Left lung (tissue), 10 donors: Measurements from ENCODE around the gene RAD23B. TPM values are rescaled to one million over a fixed set of nuclear protein-coding genes. Genes with fewer than 3 reads are reported as not detected.

Experiments used
- ATAC-seq: fragments of 200-7000 bp; cut with Tn5 transposase; one replicate; pipeline ENCODE4 v1.9.1; 2020; ENCODE audit warnings: moderate library complexity
- DNase-seq, 4 donors: peaks; one replicate each; pipeline ENCODE4 v3.0.0-alpha.2; 2013 to 2020
- H3K27ac ChIP-seq, 2 donors: fragments of 200-600 bp; sonication (generic) in 1 of 2; one replicate each; pipeline versions ENCODE4 v1.5.0 to v1.8.0; 2020 to 2021
- H3K27me3 ChIP-seq, 2 donors: fragments of 200-600 bp; sonication (generic) in 1 of 2; one replicate each; pipeline versions ENCODE4 v1.5.0 to v1.8.0; 2020 to 2021
- H3K36me3 ChIP-seq, 2 donors: fragments of 200-600 bp; sonication (generic) in 1 of 2; one replicate each; pipeline versions ENCODE4 v1.5.0 to v1.8.0; 2020 to 2021
- H3K4me1 ChIP-seq, 2 donors: fragments of 200-600 bp; one replicate each; pipeline ENCODE4 v1.8.0; 2021
- H3K4me3 ChIP-seq, 2 donors: fragments of 200-600 bp; sonication (generic) in 1 of 2; one replicate each; pipeline versions ENCODE4 v1.5.0 to v1.8.0; 2020 to 2021; ENCODE audit warnings: mild to moderate bottlenecking in 1 of 2
- H3K9me3 ChIP-seq, 2 donors: fragments of 200-600 bp; sonication (generic) in 1 of 2; one replicate each; pipeline versions ENCODE4 v1.5.0 to v1.8.0; 2020 to 2021
- CTCF ChIP-seq, 2 donors: fragments of 200-600 bp; sonication (generic) in 1 of 2; IDR thresholded peaks; one replicate each; pipeline versions ENCODE4 v1.5.0 to v1.8.0; 2021; ENCODE audit warnings: antibody characterized with exemption in 2 of 2
- intact Hi-C, 2 donors: fragments of 100-400 bp; cut with DNase I; formaldehyde crosslinking; loops; one replicate each; pipeline versions ENCODE4 v1.11.2 to v1.14.2; 2022
- polyA plus RNA-seq, 6 donors: library from polyadenylated mRNA; unstranded; fragments of 120-200 nt; gene quantifications; one replicate each; pipeline ENCODE4 v1.2.1, GENCODE V29; 2013; ENCODE audit not compliant: insufficient read length in 6 of 6
- total RNA-seq, 2 donors: library from RNA; stranded (reverse); fragmentation: NEBNext Ultra II Directional; extraction: Animal tissue kit (Norgen Biotek cat#: 25700); gene quantifications; one replicate each; pipeline ENCODE4 v1.2.1, GENCODE V29; 2021
- donor health status: DM: no; HTN: yes; CAD: no.
- donor health status: DM: no; HTN: no; CAD: no.

Gene RAD23B
- total and polyA plus RNA-seq, 8 donors: 105 to 142 (median 114) TPM

- no peaks in the 10 kb centered on the region for H3K27me3 ChIP-seq
- intact Hi-C loops: loop anchor here in 1 of 2 donors (10.0 kb wide), 1 partner anchor 98 kb away; no protein-coding TSS in a partner anchor
- no peak overlapping the region for H3K4me3 ChIP-seq
- no peak for TF ChIP-seq CTCF (IDR thresholded peaks at IDR 0.05)
- H3K4me1 ChIP-seq: peaks cover 0 to 6% of the 10 kb centered on the region in 2 donors
- ATAC-seq (no peak), DNase-seq (no peak)
- peaks cover 0 to 14% of the 10 kb centered on the region in 2 donors for H3K36me3 ChIP-seq
- H3K9me3 ChIP-seq: no peaks in the 10 kb centered on the region
- H3K27ac ChIP-seq: no peak overlapping the region
Observed at GRCh38 chr9:107342476-107343161, 59.5 kb downstream of the RAD23B start.

DNA sequence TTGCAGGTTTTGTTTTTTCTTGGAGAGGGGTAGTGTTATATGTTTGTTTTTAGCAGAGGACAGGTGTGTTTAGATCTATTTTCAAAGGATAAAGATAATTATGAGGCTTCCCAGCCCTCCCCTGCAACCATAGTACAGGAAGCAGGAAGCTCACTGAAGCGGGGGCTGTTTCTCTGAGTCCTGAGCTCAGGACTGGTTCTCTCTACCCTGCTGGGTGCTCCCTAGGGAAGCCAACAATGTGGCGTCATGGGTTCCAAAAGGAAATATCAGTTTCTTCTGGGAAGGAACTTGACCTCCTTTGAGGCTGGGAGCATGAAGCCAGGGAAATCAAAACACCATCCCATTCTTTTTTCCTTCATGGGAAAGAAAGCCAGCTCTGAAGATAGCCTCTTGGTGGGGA is 62.2 kb downstream of the RAD23B start:
- intact Hi-C loops: loop anchor here in 1 of 2 donors (10.0 kb wide), 1 partner anchor 101 kb away; no protein-coding TSS in a partner anchor

DNA sequence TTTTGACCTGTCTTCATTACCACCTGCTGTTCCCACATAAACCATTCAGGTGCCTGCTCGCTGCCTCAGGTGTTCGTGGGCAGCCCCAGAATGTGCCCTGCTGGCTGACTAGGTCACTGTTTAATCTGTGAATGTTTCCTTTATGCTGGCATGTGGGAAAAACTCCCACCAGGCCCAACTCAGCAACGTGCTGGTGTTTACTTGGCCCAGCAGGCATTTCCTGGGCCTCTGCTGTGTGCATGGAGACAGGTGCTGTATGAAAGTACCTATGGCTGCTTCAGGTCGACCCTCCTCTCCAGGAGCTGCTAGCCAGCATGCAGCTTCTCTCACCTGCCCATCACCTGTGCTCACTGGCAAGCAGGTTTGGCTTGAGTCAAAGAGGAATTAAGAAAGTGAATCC is 65.8 kb downstream of the RAD23B start:
- DNase-seq: no peak
- no peak for ATAC-seq
- intact Hi-C loops: loop anchor here in 1 of 2 donors (10.0 kb wide), 1 partner anchor 104 kb away; no protein-coding TSS in a partner anchor

More for the DNA sequence above, 62.2 kb downstream of the RAD23B start:
- Histone ChIP-seq H3K36me3 (no peaks in the 10 kb centered on the region), H3K4me3 (no peak overlapping the region), H3K27me3 (no peaks in the 10 kb centered on the region), H3K4me1 (peaks cover 0 to 6% of the 10 kb centered on the region in 2 donors), H3K9me3 (no peaks in the 10 kb centered on the region), H3K27ac (no peak overlapping the region)
- ATAC-seq (no peak), DNase-seq (no peak)
- no peak for TF ChIP-seq CTCF (IDR thresholded peaks at IDR 0.05)

GRCh38 chr9:107350443-107350842 is 67.4 kb downstream of the RAD23B start:
- no peak for TF ChIP-seq CTCF (IDR thresholded peaks at IDR 0.05)
- no peak overlapping the region for H3K4me3 ChIP-seq
- intact Hi-C loops: no loop called here
- H3K27ac ChIP-seq: no peak overlapping the region
- no peaks in the 10 kb centered on the region for H3K36me3 ChIP-seq
- DNase-seq (no peak), ATAC-seq (no peak)
- H3K9me3 ChIP-seq: peaks cover 0 to 7% of the 10 kb centered on the region in 2 donors
- no peaks in the 10 kb centered on the region for H3K4me1 ChIP-seq
- no peaks in the 10 kb centered on the region for H3K27me3 ChIP-seq

More for the DNA sequence above, 65.8 kb downstream of the RAD23B start:
- TF ChIP-seq CTCF (IDR thresholded peaks at IDR 0.05): no peak
- Histone ChIP-seq H3K36me3 (no peaks in the 10 kb centered on the region), H3K27ac (no peak overlapping the region), H3K9me3 (peaks cover 0 to 6% of the 10 kb centered on the region in 2 donors), H3K4me1 (no peaks in the 10 kb centered on the region), H3K4me3 (no peak overlapping the region), H3K27me3 (no peaks in the 10 kb centered on the region)

GRCh38 chr9:107351382-107352045 is 68.4 kb downstream of the RAD23B start:
- Histone ChIP-seq H3K27me3 (no peaks in the 10 kb centered on the region), H3K4me3 (no peak overlapping the region), H3K27ac (no peak overlapping the region), H3K36me3 (no peaks in the 10 kb centered on the region), H3K9me3 (peaks cover 0 to 7% of the 10 kb centered on the region in 2 donors), H3K4me1 (no peaks in the 10 kb centered on the region)
- ATAC-seq (peak; percentile 50), DNase-seq (no peak)
- no peak for TF ChIP-seq CTCF (IDR thresholded peaks at IDR 0.05)
- intact Hi-C loops: no loop called here
